Mononuclear cell (primary cell): ENCODE data around the gene ABI3. TPM values are rescaled to one million over a fixed set of nuclear protein-coding genes. Genes with fewer than 3 reads are reported as not detected.
"Not testable (repeated sequence)": the region's sequence is repeated elsewhere in the genome, so short reads cannot be mapped to it uniquely, and the experiment has no call there.

Experiments used
- H3K27me3 ChIP-seq: 2 replicates; pipeline ENCODE4 v1.6.0; 2011; ENCODE audit warnings: low read length, control low read depth; ENCODE audit not compliant: insufficient read depth
- H3K4me1 ChIP-seq: 2 replicates; pipeline ENCODE4 v1.5.1; 2011; ENCODE audit warnings: mild to moderate bottlenecking, low read length, control low read depth; ENCODE audit not compliant: insufficient read depth
- H3K4me3 ChIP-seq: 2 replicates; pipeline ENCODE4 v1.5.1; 2011; ENCODE audit warnings: mild to moderate bottlenecking, low read length, moderate library complexity
- H3K9me3 ChIP-seq: 2 replicates; pipeline ENCODE4 v1.5.1; 2011; ENCODE audit warnings: low read depth, mild to moderate bottlenecking, control low read depth, low read length
- total RNA-seq: library from RNA; depleted of rRNA; stranded (reverse); fragments of >200 nt; gene quantifications from one replicate; pipeline ENCODE4 v1.2.3, GENCODE V29; 2012

Gene ABI3
- total RNA-seq, 1 donor, result 6.3 TPM

DNA sequence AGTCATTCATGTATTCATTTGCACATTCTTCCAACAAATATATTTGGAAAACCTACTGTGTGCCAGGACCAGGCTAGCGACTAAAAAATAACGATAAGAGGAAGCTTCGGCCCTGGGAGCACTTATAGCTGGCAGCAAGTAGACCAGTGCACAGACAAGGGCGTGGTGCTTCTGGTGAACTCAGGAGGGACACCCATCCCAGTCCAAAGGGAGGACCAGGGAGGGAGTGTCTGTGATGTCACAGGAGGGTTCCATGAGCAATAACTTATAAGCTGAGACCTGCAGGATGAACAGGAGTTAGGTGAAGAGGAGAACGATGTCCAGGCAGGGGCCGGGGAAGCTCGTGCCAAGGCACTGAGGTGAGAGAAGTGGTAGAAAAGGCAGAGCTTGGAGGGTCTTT, 37.4 kb downstream of the ABI3 start:
- Histone ChIP-seq H3K9me3 (no peaks in the 10 kb centered on the region), H3K4me3 (no peak overlapping the region)

DNA sequence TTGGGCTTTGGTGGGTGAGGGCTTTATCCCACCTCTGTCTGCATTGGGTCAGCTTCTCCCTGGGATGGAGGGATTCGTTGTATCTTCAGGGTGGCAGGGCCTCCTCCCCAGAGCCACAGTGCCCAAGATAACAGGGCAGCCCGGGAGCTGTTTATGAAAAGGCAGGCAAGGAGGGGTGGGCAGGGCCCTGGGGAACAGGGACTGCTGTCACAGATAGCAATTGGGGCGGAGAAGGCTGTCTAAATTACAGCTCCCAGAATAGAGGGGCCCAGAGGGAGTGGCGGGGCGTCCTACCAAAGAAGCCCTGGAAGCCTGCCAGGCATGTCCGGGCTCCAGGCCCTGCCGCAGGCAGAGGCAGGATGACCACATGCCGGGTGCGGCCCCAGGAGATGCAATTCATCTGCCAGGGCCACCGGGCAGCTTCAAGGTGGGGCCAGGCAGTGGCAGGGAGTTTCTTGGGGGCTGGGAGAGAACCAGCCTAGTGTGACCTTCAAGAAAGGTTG, 38.8 kb downstream of the ABI3 start:
- H3K27me3 ChIP-seq, result no peaks in the 10 kb centered on the region
- no peaks in the 10 kb centered on the region for H3K9me3 ChIP-seq
- H3K4me1 ChIP-seq, result peaks cover 19% of the 10 kb centered on the region
- no peak overlapping the region for H3K4me3 ChIP-seq

More for the DNA sequence above, 37.4 kb downstream of the ABI3 start:
- H3K4me1 ChIP-seq, result peaks cover 18% of the 10 kb centered on the region
- H3K27me3 ChIP-seq, result no peaks in the 10 kb centered on the region

DNA sequence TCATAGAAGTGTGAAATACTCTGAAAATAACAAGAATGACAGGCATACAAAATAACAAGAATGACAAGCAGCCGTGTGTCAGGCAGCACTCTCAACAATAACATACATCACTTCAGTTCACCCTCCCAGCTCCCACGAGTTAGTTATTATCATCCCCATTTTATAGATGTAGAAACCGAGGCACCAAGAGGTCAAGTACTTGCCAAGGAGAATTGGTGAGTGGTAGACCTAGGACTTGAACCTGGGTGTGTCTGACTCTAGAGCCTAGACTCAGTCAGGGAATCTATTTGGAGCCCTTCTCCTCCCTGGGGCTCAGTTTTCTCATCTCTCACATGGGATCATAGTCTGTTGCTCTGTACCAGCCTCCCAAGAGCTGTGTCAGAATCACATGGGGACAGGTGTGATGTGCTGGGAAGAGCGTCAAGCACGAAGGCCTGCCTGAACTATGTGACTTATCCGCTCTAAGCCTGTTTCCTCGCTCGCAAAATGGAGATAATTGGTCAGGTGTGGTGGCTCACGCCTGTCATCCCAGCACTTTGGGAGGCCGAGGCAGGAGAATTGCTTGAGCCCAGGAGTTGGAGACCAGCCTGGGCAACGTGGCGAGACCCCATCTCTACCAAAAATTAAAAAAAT, 39.5 kb downstream of the ABI3 start:
- Histone ChIP-seq H3K9me3 (no peaks in the 10 kb centered on the region), H3K4me1 (peaks cover 22% of the 10 kb centered on the region), H3K4me3 (no peak overlapping the region), H3K27me3 (no peaks in the 10 kb centered on the region)

DNA sequence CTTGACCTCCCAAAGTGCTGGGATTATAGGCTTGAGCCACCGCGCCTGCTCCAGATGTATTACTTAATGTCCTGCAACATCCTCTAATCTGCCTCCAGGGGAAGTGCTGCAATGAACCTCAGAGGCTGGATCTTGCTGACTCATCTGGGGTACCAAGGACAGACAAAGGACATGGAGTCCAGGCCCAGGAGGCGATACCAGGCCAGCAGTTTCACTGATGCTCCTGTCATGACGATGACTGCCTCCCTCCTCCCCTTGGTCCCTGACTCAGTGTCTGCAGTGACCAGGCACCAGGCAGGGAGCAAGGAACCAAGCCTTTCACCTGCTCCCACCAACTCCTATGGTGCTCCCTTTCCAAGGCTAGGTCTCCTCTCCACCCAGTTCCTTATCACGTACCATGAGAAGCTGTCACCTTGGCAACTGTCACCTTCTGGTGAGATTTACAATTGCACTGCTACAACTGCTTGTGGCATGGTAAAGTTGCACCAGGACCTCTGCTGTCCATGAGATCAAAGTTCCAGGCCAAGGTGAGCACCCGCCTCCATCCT, 41.7 kb downstream of the ABI3 start:
- Histone ChIP-seq H3K27me3 (no peaks in the 10 kb centered on the region), H3K9me3 (no peaks in the 10 kb centered on the region), H3K4me3 (no peak overlapping the region), H3K4me1 (peaks cover 23% of the 10 kb centered on the region)

DNA sequence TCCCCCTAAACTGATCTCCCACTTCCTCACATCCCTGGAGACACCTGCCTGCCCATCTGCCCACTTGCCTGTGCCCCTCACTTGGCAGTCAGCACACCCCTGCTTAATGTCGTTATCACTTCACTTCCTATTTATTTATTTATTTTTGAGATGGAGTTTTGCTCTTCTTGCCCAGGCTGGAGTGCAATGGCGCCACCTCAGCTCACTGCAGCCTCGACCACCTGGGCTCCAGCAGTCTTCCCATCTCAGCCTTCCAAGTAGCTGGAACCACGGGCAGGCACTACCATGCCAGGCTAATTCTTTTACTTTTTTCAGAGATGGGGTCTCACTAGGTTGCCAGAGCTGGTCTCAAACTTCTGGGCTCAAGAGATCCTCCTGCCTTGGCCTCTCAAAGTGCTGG, 43.6 kb downstream of the ABI3 start:
- Histone ChIP-seq H3K4me3 (no peak overlapping the region), H3K27me3 (no peaks in the 10 kb centered on the region), H3K4me1 (peaks cover 23% of the 10 kb centered on the region), H3K9me3 (no peaks in the 10 kb centered on the region)

DNA sequence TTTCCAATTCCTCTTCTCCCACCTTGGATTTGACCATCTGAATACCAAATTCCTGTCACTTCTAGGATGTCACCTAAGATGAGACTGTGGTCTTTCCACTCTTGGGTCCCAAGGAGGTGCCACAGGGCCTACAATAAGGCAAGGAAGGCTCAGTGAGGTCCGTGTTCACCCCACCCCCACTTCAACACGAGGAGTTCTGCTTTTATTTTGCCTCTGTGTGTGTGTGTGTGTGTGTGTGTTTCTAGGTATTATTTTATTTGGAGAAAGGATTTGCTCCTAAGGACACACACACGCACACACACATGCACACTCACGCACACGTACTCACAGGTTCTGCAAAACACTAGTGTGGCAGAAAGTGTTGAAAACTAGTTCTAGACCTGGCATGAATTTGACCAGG, 44.6 kb downstream of the ABI3 start:
- no peaks in the 10 kb centered on the region for H3K27me3 ChIP-seq
- H3K4me1 ChIP-seq, result peaks cover 31% of the 10 kb centered on the region
- no peaks in the 10 kb centered on the region for H3K9me3 ChIP-seq
- H3K4me3 ChIP-seq, result no peak overlapping the region

DNA sequence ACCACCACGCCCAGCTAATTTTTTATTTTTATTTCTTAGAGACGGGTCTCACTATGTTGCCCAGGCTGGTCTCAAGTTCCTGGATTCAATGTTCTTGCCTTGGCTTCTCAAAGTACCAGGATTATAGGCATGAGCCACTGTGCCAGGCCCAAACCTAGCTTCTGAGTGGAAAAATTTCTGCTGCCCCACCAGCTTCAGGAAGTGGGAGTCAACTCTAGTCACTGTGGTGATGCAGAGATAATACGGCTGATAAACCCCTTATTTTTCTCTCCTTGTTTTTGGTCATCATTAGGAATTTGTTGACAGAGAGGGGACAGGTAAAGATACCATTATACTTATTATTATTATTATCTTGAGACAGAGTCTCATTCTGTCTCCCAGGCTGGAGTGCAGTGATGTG, 47.9 kb downstream of the ABI3 start:
- H3K9me3 ChIP-seq, result no peaks in the 10 kb centered on the region
- no peaks in the 10 kb centered on the region for H3K27me3 ChIP-seq
- peaks cover 21% of the 10 kb centered on the region for H3K4me1 ChIP-seq
- H3K4me3 ChIP-seq, result no peak overlapping the region

DNA sequence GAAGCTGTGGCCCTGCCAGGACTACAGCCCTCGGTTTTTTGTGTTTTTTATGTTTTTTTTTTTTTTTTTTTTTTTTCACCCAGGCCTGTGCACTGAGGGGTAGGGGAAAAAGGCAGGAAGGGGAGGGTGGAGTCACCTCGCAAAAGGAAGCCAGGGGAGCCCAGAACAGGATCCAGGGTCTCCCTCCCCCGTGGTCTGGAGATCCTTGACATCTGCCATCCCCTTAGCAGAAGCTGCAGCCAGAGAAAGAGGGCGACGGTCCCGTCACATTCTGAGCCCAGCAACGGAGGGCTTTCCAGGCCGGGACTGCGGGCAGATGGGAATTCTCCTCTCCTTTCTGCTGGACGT, 49.1 kb downstream of the ABI3 start:
- peaks cover 21% of the 10 kb centered on the region for H3K4me1 ChIP-seq
- H3K27me3 ChIP-seq, result no peaks in the 10 kb centered on the region
- peak overlapping the region; percentile 46 for H3K4me3 ChIP-seq
- H3K9me3 ChIP-seq, result no peaks in the 10 kb centered on the region

DNA sequence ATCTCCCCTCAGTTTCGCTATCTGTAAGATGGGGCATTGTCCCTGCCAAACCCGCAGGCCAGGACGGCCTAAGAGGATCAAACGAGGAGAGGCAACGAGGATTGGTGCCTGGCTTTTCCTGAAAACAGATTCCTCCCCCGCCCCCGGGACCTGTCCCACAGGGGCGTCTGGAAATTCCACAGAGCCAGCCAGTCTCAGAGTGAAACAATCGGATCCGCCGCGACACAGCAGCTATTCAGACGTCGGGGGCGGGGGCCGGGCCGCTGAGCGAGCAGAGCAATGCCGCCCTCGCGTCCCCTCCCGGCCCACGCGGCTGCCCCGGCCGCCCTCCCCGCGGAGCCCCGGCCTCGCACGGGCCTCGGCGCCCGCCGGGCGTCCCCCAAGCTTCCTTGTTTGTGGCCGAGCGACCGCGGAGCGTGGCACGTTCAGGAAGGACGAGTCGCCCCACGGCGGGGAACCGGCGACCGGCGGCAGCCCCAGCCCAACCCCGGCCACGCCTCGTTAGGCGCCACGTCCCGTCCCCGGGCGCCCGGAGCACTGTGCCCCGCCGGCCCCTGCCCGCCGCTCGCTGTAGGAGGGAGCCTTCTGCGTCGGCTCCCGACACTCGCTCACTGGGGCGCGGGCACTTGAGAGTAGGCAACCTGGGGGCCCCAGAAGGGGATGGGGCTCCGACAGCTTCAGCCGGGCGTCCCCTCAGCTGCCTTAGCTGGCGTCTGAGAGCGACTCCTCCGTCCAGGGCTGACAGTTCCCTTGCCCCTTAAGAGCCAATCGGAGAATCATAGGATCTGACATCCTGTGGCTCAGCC, 49.7 kb downstream of the ABI3 start:
- Histone ChIP-seq H3K27me3 (no peaks in the 10 kb centered on the region), H3K4me1 (peaks cover 18% of the 10 kb centered on the region), H3K9me3 (no peaks in the 10 kb centered on the region), H3K4me3 (peak overlapping the region; percentile 46)

DNA sequence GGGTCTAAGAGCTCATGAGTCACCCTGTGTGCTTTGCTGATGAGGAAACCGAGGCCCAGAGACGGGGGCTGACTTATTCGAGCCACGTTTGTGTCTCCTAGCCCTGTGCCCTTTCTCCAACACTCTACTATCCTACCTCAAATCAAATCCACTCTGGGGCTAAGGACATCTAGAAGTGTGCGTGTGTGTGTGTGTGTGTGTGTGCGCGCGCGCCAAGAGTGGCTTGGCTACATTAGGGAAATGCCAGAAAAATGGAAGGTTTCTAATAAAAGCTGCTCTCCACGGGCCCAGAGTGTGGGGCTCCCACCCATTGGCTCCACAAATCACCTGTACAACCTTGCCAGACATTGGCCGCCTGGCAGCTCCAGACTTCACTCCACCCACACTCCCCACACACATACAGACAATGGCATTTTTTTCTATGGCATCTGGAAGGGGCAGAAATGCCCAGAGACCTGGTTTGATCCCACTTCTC, 50.3 kb downstream of the ABI3 start:
- Histone ChIP-seq H3K9me3 (no peaks in the 10 kb centered on the region), H3K4me1 (peaks cover 18% of the 10 kb centered on the region), H3K4me3 (peak overlapping the region; percentile 46), H3K27me3 (no peaks in the 10 kb centered on the region)

DNA sequence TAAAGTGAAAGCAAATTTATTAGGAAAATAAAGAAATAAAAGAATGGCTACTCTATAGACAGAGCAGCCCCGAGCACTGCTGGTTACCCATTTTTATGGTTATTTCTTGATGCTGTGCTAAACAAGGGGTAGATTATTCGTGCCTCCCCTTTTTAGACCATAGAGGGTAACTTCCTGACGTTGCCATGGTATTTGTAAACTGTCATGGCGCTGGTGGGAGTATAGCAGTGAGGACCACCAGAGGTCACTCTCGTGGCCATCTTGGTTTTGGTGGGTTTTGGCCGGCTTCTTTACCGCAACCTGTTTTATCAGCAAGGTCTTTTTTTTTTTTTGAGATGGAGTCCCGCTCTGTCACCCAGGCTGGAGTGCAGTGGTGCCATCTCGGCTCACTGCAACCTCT, 51.0 kb downstream of the ABI3 start:
- not testable (repeated sequence) for H3K4me3 ChIP-seq, H3K27me3 ChIP-seq, H3K9me3 ChIP-seq
- peaks cover 18% of the 10 kb centered on the region for H3K4me1 ChIP-seq

DNA sequence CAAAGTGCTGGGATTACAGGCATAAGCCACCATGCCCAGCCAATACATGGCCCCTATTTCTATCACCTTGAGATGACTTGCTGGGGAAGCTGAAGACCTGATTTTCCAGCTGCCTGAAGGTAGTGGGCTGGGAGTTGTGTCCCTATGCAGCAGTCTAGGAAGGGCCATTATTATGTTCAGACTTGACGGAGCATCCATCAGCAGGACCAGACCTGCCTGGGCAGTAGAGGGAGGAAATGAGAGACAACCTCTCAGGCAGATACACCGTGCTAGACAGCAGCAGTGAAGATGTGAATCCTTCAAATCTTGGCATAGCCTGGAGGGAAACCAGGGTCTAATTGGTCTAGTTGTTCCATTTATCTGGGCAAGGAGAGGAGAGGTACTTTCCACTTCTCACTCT, 55.7 kb downstream of the ABI3 start:
- peaks cover under 1% of the 10 kb centered on the region for H3K4me1 ChIP-seq
- no peak overlapping the region for H3K4me3 ChIP-seq
- no peaks in the 10 kb centered on the region for H3K27me3 ChIP-seq
- H3K9me3 ChIP-seq, result no peaks in the 10 kb centered on the region

DNA sequence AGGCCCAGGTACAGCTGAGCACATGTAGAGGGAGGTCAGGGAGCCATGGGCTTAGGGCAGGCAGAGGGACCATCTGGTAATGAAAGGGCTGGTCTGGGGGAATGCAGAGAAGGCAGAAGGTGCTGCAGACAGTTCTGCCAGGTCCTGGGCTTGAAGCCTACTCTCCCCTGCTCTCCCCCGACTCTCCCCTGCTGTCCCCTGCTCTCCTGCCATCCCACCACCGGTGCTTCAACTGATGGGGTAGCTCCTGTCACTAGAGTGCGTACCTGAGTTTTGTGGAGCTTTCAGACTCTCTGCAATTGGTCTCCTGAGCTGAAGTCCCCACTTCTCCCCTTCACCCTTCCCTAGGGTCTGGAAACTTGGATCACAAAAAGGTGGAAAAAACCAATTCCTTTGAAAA, 57.4 kb downstream of the ABI3 start:
- Histone ChIP-seq H3K9me3 (no peaks in the 10 kb centered on the region), H3K4me1 (no peaks in the 10 kb centered on the region), H3K27me3 (no peaks in the 10 kb centered on the region), H3K4me3 (no peak overlapping the region)

DNA sequence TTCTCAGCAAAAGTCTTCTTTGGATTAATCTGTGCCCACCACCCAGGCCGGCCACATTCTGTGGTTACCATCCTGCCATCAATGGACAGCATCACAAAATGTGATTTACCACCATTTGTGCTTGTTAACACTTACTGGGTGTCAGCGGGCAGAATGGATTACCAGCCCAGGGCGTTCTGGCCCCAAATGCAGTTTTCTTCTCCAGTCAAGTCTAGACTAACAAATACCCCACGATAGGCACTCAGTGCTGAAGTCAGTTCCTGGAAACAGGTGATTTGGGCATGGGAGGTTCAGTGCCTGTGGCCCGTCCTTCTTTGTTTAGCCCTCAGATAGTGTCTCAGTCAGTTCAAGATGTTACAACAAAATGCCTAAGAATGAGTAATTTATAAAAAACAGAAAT, 58.8 kb downstream of the ABI3 start:
- Histone ChIP-seq H3K27me3 (no peaks in the 10 kb centered on the region), H3K4me1 (no peaks in the 10 kb centered on the region), H3K9me3 (no peaks in the 10 kb centered on the region), H3K4me3 (no peak overlapping the region)
